Vagina (tissue), 2 donors: ENCODE data around the gene RABGAP1L.

ENCODE experiments used
- POLR2A ChIP-seq, 2 donors: fragments of 450-650 bp; IDR thresholded peaks; one replicate each; pipeline ENCODE4 v1.6.1; 2017; ENCODE audit warnings: antibody characterized with exemption in 2 of 2, mild to moderate bottlenecking in 2 of 2, moderate library complexity in 2 of 2
- POLR2AphosphoS5 ChIP-seq, 2 donors: sonication (generic); formaldehyde crosslinking; IDR thresholded peaks; one replicate each; pipeline ENCODE4 v1.9.0; 2017; ENCODE audit warnings: antibody characterized with exemption in 2 of 2, mild to moderate bottlenecking in 2 of 2, low read depth in 1 of 2; ENCODE audit not compliant: insufficient read depth in 1 of 2
- TF ChIP-seq, protein P1 (sequence below), 3 experiments: fragments of 450-650 bp in 2 of 3; fragments of 200-600 bp in 1 of 3; sonication (generic) in 1 of 3; IDR thresholded peaks; one replicate each; pipeline ENCODE4 v1.5.1; 2017 to 2019; ENCODE audit warnings: antibody characterized with exemption in 3 of 3, mild to moderate bottlenecking in 2 of 3, moderate library complexity in 2 of 3

- TF ChIP-seq, protein P1, sequence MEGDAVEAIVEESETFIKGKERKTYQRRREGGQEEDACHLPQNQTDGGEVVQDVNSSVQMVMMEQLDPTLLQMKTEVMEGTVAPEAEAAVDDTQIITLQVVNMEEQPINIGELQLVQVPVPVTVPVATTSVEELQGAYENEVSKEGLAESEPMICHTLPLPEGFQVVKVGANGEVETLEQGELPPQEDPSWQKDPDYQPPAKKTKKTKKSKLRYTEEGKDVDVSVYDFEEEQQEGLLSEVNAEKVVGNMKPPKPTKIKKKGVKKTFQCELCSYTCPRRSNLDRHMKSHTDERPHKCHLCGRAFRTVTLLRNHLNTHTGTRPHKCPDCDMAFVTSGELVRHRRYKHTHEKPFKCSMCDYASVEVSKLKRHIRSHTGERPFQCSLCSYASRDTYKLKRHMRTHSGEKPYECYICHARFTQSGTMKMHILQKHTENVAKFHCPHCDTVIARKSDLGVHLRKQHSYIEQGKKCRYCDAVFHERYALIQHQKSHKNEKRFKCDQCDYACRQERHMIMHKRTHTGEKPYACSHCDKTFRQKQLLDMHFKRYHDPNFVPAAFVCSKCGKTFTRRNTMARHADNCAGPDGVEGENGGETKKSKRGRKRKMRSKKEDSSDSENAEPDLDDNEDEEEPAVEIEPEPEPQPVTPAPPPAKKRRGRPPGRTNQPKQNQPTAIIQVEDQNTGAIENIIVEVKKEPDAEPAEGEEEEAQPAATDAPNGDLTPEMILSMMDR (IDR thresholded peaks at IDR 0.05) = no peak
- TF ChIP-seq POLR2AphosphoS5 (IDR thresholded peaks at IDR 0.05; ENCODE audit: insufficient read depth in 1 of 2, low read depth in 1 of 2) = no peak
- no peak for TF ChIP-seq POLR2A (IDR thresholded peaks at IDR 0.05)
Observed at GRCh38 chr1:174682419-174683008, 523.2 kb downstream of the RABGAP1L start.
